Ectodermal cell (in vitro differentiated cells): ENCODE results near the gene TCFL5.

ENCODE experiments used
- H3K27ac ChIP-seq: 2 replicates; pipeline ENCODE4 v1.7.0; 2013; ENCODE audit warnings: mild to moderate bottlenecking, low read depth, low read length; ENCODE audit not compliant: insufficient read depth, poor library complexity, severe bottlenecking
- H3K27me3 ChIP-seq: 2 replicates; pipeline ENCODE4 v1.7.0; 2013; ENCODE audit warnings: mild to moderate bottlenecking, low read length; ENCODE audit not compliant: insufficient read depth, control insufficient read depth, poor library complexity, severe bottlenecking
- H3K36me3 ChIP-seq: one replicate; pipeline ENCODE4 v1.7.0; 2013; ENCODE audit warnings: low read length; ENCODE audit not compliant: control insufficient read depth, insufficient read depth
- H3K4me1 ChIP-seq: one replicate; pipeline ENCODE4 v1.7.0; 2013; ENCODE audit warnings: low read length; ENCODE audit not compliant: control insufficient read depth, insufficient read depth
- H3K4me3 ChIP-seq: 2 replicates; pipeline ENCODE4 v1.7.0; 2013; ENCODE audit warnings: low read depth, low read length, control low read depth; ENCODE audit not compliant: insufficient read depth
- H3K9me3 ChIP-seq: 2 replicates; pipeline ENCODE4 v1.7.0; 2013; ENCODE audit warnings: mild to moderate bottlenecking, low read length, moderate library complexity; ENCODE audit not compliant: control insufficient read depth
- WGBS, 2 experiments: methylation state at CpG; one replicate each; pipeline ENCODE4 v1.1.7; 2013; ENCODE audit warnings: missing lambda C conversion rate in 2 of 2; 5-methylcytosine and 5-hydroxymethylcytosine counted together

TCFL5 gene

DNA sequence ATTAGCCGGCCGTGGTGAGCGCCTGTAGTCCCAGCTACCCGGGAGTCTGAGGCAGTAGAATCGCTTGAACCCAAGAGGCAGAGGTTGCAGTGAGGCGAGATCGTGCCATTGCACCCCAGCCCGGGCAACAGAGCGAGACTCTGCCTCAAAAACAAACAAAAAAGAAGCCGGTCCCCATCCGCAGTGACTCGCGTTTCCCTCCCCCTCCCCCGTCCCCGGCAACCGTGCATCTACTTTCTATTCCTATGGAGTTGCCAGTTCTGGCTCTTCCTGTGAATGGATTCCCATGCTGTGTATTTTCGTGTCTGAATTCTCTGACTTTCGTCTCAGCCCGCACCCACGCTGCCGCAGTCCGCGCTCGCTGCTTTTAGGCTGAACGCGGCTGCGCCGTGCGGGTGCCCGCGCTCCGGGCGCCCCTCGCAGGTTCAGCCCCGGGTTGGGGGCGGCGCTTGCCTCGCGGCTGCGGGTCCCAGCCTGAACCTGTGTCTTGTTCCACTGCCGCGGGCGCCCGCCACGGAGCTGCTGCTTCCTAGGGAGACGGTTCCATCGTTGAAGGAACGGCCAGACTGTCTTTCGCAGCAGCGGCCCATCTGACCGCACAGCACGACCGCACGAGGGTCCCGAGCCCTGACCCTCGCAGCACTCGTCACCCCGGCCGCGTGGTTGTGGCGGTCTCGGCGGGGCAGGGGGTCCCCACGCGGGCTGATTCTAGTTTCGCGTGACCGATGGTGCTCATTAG, 66.4 kb downstream of the TCFL5 start:
- H3K27me3 ChIP-seq = peaks cover 35% of the 10 kb centered on the region
- 1 to 2% methylated on average over 68 of the region's 68 CpGs for WGBS, 2 experiments
- peaks cover 11% of the 10 kb centered on the region for H3K4me1 ChIP-seq
- H3K4me3 ChIP-seq = peak overlapping the region; percentile 37
- H3K27ac ChIP-seq = no peak overlapping the region
- peaks cover 20% of the 10 kb centered on the region for H3K36me3 ChIP-seq
- no peaks in the 10 kb centered on the region for H3K9me3 ChIP-seq

- peak overlapping the region; percentile 21 for H3K4me3 ChIP-seq
- no peaks in the 10 kb centered on the region for H3K9me3 ChIP-seq
- H3K27ac ChIP-seq = no peak overlapping the region
- H3K36me3 ChIP-seq = peaks cover 13% of the 10 kb centered on the region
- peaks cover 35% of the 10 kb centered on the region for H3K27me3 ChIP-seq
- WGBS, 2 experiments = 3 to 4% methylated on average over 69 of the region's 69 CpGs
- peaks cover 11% of the 10 kb centered on the region for H3K4me1 ChIP-seq
These were observed 67.5 kb downstream of the TCFL5 start for GRCh38 chr20:62794007-62794724.

DNA sequence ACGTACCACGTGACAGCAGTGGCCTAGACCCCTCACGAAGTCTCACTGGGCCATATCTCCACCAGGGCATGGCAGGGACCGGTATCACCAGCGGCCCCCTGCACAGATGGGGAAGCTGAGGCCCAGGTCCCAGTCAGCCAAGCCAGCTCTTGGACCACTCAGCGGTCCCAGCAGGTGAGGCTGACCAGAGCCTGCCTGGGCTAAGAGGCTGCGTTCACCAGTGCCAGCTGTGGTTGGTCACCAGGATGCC, 67.9 kb downstream of the TCFL5 start:
- Histone ChIP-seq H3K9me3 (no peaks in the 10 kb centered on the region), H3K4me3 (peak overlapping the region; percentile 18), H3K27ac (no peak overlapping the region), H3K4me1 (peaks cover 11% of the 10 kb centered on the region), H3K36me3 (peaks cover 8% of the 10 kb centered on the region), H3K27me3 (peaks cover 35% of the 10 kb centered on the region)
- WGBS, 2 experiments = 63 to 70% methylated on average over 7 of the region's 7 CpGs

DNA sequence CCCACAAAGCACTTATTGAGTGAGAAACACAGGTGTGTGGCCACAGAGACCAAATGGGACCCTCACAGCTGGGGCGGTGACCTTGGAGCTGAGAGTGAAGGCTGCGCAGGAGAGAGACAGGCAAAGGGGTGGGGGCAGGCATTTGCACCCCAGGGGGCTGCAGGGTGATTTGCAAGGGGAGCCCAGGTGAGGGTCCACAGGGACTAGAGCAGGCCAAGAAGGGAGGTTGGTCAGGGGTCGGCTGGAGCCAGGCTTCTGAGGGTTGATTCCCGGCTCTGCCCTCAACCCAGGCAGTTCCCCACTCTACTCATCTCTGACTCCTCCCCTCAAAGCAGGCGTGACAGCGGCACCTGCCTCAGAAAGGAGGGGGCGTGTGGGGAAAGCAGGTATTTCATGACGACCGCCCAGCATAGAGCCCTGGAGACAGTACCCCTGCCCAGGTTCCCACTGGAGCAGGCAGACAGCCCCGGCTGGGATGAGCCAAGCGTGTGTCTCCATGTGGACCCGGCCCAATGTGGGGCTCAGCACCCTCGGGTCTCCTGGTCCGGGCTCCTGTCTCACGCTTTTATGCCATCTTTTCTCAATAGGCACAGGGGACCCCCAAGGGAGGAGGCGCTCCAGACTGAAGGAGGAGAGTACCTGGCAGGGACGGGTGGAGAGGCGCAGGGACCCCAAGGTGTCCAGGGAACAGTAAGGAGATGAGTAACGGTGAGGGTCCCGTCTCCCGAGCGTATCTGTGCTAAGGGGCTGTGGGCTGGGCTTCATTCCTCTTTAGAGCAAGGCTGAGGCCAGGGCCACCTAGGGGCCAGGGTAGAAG, 68.5 kb downstream of the TCFL5 start:
- peaks cover 11% of the 10 kb centered on the region for H3K4me1 ChIP-seq
- WGBS, 2 experiments = 82 to 83% methylated on average over 22 of the region's 22 CpGs
- no peak overlapping the region for H3K4me3 ChIP-seq
- H3K36me3 ChIP-seq = peaks cover 3% of the 10 kb centered on the region
- no peaks in the 10 kb centered on the region for H3K9me3 ChIP-seq
- H3K27me3 ChIP-seq = peaks cover 35% of the 10 kb centered on the region
- H3K27ac ChIP-seq = no peak overlapping the region

GRCh38 chr20:62792182-62792939, 69.3 kb downstream of the TCFL5 start:
- Histone ChIP-seq H3K27ac (no peak overlapping the region), H3K36me3 (no peaks in the 10 kb centered on the region), H3K27me3 (peaks cover 35% of the 10 kb centered on the region), H3K4me3 (no peak overlapping the region), H3K9me3 (no peaks in the 10 kb centered on the region), H3K4me1 (peaks cover 11% of the 10 kb centered on the region)
- 86 to 91% methylated on average over 9 of the region's 9 CpGs for WGBS, 2 experiments

- WGBS, 2 experiments = 30 to 34% methylated on average over 23 of the region's 23 CpGs
- no peak overlapping the region for H3K27ac ChIP-seq
- H3K36me3 ChIP-seq = no peaks in the 10 kb centered on the region
- peaks cover 5% of the 10 kb centered on the region for H3K4me1 ChIP-seq
- H3K27me3 ChIP-seq = peaks cover 35% of the 10 kb centered on the region
- H3K4me3 ChIP-seq = no peak overlapping the region
- H3K9me3 ChIP-seq = no peaks in the 10 kb centered on the region
These were observed 70.1 kb downstream of the TCFL5 start for GRCh38 chr20:62791301-62792181.
